GM12801 (cell line): ENCODE measurements around the gene PAMR1.

Source experiments
- TF ChIP-seq, protein P1 (sequence below): IDR thresholded peaks from one replicate; pipeline ENCODE4 v1.5.1; 2011; ENCODE audit warnings: control low read depth; ENCODE audit not compliant: insufficient read length; ENCODE audit errors: extremely low read depth

PAMR1 gene

DNA sequence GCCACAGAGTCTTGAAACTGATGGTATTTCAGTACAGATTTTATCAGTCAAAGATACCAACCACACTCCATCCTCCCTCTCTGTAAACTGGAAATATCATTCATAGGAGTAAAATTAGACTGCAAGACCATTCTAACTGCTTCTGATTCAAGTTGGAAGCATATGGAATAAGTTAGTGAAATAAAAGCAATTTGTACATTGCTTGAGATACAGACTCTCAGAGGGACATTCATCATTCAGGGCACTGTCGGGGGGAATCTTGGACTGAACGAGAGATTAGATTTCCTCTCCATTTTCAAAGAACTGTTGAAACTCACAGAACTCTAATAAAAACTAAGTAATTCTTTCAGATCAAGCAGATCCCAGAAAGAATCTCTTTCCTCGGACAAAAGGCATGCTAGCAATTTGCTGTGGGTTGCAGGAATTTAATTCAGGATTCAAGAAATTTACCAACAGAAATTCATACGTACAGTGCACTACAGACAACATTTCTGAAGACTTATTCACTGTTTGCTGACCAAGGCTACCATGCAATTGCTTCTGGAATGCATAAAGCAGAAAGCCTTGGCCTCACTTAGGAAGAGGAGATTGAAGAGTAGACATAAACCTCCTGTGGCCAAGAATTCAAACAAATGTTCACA, 34.1 kb downstream of the PAMR1 start:
- TF ChIP-seq, protein P1, sequence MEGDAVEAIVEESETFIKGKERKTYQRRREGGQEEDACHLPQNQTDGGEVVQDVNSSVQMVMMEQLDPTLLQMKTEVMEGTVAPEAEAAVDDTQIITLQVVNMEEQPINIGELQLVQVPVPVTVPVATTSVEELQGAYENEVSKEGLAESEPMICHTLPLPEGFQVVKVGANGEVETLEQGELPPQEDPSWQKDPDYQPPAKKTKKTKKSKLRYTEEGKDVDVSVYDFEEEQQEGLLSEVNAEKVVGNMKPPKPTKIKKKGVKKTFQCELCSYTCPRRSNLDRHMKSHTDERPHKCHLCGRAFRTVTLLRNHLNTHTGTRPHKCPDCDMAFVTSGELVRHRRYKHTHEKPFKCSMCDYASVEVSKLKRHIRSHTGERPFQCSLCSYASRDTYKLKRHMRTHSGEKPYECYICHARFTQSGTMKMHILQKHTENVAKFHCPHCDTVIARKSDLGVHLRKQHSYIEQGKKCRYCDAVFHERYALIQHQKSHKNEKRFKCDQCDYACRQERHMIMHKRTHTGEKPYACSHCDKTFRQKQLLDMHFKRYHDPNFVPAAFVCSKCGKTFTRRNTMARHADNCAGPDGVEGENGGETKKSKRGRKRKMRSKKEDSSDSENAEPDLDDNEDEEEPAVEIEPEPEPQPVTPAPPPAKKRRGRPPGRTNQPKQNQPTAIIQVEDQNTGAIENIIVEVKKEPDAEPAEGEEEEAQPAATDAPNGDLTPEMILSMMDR: no peak

DNA sequence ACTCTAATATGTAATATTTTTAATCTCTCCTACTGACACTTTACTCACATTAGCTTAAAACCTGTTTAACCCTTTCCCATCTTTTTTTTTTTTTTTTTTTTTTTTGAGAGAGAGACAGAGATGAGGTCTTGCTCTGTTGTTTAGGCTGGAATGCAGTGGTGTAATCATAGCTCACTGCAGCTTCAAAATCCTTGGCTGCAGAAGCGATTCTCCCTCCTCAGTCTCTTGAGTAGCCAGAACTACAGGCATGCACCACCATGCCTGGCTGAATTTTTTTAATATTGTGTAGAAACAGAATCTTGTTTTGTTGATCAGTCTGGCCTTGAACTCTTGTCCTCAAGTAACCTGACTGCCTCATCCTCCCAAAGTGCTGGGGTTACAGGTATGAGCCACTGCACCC, 37.3 kb downstream of the PAMR1 start:
- TF ChIP-seq, protein P1: no peak

DNA sequence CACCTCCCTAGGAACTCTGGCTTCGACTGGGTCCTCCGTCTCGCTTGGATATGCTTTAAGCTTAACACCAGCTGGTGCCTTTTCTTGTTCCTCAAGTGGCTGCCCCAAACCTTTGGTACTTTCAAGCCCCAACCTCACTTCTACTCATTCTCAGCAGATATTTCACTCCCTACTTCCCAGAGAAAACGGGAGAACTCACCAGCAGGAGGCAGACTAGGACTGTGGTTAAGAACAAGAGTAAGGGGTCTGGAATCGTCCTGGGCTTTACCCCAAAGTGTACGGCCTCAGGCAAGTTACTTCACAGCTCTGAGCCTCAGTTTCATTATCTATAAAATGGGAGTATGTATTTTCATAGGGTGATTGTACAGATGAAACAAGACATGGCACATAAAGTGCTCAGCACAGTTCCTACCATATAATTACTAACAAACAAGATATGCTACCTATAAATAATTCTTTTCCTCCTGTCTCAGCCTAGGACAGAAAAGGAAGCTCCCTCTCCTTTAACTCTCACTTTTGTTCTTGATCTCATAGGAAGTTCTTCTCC, 37.8 kb downstream of the PAMR1 start:
- TF ChIP-seq, protein P1: no peak

DNA sequence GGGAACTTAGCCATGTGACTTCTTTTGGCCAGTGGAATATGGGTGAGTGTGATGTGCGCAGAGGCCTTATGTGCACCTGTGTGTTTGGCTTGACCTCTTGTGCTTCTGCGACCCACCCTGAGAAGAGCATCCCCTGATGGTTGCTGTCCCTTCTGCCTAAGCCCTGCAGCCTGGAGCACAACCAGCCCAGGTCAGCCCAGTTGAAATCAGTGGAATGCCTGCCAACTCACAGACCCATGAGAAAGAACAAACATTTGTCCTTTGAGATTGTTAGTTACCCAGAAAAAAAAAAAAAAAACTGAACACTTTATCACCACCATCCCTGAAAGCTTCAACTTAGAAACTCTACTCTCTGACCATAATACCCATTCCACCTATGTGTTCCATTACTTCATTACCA, 38.5 kb downstream of the PAMR1 start:
- TF ChIP-seq, protein P1: no peak

DNA sequence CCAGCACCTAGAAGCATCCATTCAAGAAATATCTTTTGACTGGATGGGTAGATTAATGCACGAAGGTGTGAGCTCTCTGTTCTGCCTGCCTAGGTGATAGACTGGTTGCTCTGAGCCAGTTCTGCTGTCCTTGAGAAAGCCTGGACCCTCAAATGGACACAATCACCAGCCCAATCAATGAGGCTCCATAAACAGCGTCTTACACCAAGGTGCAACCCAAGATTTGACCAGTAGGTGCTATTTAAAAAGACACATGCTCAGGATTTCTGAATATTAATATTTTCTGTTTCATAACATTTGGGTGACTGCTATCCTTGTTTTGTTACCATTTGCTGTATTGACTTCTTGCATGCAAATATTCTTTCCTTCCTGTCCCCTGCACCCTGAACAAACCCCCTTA, 39.0 kb downstream of the PAMR1 start:
- TF ChIP-seq, protein P1: no peak

DNA sequence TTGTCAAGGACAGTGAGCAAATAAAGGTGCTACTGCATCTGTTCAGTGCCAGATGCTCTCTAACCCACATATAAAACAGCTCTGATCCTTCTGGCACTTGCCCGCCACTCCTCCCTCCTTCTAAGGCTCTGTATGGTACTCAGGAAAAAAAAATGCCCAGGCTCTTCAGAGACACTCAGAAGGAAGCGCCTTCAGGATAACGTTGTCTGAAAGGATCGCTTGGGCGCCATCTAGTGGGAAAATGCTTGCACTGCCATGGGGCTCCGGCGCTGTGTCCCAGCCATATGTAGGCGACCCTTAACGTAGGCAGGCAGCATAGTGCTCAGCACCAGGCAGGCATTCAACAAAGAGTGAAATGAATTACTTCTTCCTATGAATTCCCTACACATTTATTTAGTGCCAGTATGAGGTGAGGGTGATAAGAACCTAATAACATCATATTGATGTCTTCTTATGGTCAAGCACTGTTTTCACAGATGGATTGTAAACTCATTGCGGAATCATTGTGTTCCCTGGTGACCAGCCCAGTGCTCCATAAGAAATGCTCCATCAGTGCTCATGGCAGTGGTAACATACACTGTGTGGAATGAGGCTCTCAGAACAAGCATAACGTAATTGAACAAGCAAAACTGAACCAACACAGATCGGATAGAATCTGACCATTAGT, 39.6 kb downstream of the PAMR1 start:
- TF ChIP-seq, protein P1: no peak

DNA sequence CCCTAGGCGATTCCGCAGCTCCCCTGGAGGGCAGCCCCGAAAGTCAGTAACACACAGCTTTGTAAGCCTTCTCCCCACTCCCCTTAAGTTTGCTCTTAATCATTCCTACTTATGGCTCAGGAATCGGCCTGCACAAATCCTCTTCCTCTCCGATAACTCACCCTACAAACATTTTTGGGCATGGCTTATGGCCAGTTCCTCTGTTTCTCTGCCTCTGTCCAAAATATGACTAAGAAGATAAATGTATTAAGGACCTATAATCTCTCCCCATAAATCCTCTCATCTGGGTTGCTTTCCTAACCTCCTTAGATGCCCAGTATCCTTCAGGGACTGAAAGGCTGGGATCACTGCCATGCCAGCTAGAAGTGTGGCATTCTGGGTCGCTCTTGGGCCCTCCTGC, 41.0 kb downstream of the PAMR1 start:
- TF ChIP-seq, protein P1: no peak
